Ovary (tissue), 3 donors: ENCODE results near the gene TMEM240.

Source experiments
- CTCF ChIP-seq, 3 donors: fragments of 450-650 bp in 2 of 3; fragments of 200-600 bp in 1 of 3; IDR thresholded peaks; one replicate each; pipeline versions ENCODE4 v1.5.1 to v1.8.0; 2016 to 2022; ENCODE audit warnings: antibody characterized with exemption in 3 of 3, mild to moderate bottlenecking in 1 of 3
- EP300 ChIP-seq: sonication (generic); formaldehyde crosslinking; IDR thresholded peaks from one replicate; pipeline ENCODE4 v1.6.1; 2017; ENCODE audit warnings: antibody characterized with exemption
- POLR2A ChIP-seq: fragments of 450-650 bp; IDR thresholded peaks from one replicate; pipeline ENCODE4 v1.6.1; 2017; ENCODE audit warnings: antibody characterized with exemption, mild to moderate bottlenecking, moderate library complexity
- donor health status: DM: no; HTN: no; CAD: no.

GRCh38 chr1:1507305-1507704 is 33.1 kb downstream of the TMEM240 start:
- TF ChIP-seq POLR2A (no peak), CTCF (IDR thresholded peaks at IDR 0.05) (no peak), EP300 (no peak)
